HG03025 (cell line): Measurements from ENCODE around the gene THSD7A.

ENCODE experiments used
- ATAC-seq: cut with Tn5 transposase; IDR thresholded peaks from one replicate; pipeline ENCODE4 v1.9.1; 2021; ENCODE audit warnings: mild to moderate bottlenecking, moderate library complexity; ENCODE audit not compliant: unreplicated experiment, low FRiP score

THSD7A gene

DNA sequence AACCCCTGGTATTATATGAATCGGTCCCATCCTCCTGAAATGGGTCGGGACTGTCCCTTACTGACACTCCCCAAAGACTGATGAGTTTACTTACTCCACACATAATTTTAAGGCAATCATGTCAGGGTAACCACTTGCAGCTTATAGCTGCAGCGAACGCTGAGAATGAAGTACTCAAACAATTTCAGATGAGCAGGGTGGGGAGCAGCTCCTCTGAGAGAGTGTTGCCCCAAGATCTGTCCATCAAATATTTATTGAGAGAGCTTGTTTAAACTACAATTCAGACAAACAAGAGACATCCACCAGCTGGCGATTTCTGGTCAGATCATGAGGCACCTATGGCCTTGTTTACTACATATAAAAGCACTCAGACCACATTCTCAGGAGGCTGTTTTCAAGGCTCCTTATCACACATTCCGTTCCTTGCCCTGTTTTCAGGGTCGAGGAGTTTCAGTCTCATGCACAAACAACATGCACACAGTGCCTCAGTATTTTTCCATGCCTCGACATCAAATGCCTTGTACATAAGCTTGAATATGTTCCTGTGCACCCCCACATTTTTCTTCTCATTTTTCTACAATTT lies 80.1 kb downstream of the THSD7A start:
- ATAC-seq: no peak

DNA sequence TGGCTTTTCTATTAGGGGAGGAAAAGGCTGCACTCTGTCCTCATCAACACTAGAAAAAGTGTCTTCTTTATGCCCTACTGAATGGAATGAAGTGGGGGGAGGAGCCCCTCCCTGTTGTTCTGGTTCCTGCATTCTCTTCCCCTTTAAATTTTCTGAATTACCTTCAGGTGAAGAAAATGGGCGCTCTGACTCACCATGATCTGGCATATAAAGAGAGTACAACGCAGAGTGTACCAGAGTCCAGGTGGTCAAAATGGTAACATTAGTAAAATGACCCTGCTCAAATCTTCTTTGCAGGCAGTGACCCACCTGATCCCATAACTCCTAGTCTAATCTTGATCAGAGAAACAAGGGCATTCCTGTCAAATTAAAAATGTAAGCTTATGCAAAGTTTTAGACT lies 80.7 kb downstream of the THSD7A start:
- ATAC-seq: no peak

DNA sequence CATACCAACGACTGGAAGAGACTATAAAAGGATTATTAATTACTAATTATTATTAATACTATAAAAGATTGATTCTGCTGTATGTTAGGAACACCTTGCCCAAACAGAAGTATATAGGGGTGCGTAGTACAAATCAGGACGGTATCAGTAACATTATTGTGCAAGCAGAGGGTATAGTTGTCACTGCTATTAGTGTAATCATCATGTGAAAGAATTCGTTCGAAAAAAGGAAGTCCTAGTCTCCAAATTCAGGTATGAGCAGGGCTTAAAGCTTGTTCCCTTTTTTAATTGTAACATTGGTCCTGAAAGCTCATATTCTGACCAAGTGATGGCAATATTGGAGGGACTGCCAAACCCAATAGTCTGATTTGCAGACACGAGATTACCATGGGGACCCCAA lies 81.8 kb downstream of the THSD7A start:
- ATAC-seq: no peak

DNA sequence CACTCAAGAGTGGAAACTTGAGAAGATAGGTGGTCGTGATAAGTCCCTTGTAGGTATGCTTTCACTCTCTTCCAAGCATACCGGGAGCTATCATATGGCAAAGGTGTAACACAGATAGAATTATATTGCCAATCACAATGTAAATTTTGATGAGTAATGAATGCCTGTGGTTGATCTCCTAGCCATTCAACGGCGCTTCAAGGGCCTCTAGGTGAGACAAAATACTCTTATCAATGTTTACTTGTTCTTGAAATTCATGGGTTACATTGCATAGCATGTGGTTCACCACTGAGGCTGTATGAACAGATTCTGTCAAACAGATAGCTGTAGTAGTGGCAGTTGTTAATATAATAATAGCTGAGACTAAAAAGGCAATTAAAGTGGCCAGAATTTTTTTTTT lies 82.4 kb downstream of the THSD7A start:
- no peak for ATAC-seq

DNA sequence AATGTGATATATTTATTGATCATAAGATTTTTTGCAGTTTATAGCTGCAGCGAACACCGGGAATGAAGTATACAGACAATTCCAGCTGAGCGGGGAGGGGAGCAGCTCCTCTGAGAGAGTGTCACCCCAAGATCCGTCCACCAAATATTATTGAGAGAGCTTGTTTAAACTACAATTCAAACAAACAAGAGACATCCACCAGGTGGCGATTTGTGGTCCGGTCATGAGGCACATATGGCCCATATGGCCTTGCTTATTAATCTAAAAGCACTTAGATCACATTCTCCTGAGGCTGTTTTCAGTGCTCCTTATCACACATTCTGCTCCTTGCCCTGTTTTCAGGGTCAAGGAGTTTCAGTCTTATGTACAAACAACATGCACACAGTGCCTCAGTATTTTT lies 83.1 kb downstream of the THSD7A start:
- no peak for ATAC-seq

DNA sequence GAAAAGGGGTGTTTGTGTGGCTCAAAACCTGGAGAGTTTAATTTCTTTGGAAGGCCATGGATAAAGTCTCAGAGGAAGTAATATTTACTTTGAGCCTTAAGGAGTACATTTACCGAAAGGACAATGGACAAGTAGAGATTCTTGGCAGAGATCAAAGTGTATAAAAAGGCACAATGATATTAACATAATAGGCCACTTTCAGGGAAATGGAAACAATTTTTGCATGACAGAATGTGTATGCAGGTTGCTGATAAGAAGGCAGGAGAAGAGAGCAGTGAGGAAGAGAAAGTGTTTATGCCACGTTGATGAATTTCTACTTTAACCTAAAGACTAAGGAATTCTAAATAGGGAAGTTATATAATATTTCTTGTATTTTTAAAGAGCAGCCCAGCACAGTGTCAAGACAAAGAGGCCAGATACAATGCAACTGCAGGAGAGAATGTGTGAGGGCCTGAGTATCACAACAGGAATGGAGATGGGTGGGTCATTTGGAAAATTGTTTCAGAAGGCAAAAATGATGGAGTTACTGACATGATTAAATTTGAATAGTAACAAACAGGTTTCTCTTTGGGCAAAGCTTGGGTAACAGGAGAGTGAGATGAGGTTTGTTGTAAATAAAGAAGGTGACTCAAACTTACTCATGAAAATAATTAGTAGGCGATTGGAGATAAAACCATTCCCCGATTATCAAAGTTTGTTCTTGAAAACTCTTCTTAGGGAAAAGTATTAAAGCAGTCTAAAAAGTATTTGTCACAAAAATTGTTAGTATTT lies 84.1 kb downstream of the THSD7A start:
- ATAC-seq: no peak

DNA sequence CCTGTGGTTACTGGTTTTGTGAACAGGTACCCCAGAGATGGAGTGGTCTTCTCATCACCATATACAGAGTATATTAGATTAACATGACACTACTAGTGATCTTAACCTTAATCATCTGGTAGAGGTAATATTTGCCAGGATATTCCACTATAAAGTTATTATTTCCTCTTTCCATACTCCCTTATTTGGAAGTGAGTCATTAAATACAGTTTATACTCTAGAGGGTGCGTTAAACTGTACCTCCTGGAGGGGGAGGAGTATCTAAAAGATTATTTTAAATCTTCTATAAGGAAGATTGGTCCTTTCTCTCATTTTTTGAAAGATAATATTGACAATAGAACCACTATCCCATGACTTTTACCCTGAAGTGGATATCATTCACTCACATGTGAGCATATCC lies 85.4 kb downstream of the THSD7A start:
- ATAC-seq: no peak

DNA sequence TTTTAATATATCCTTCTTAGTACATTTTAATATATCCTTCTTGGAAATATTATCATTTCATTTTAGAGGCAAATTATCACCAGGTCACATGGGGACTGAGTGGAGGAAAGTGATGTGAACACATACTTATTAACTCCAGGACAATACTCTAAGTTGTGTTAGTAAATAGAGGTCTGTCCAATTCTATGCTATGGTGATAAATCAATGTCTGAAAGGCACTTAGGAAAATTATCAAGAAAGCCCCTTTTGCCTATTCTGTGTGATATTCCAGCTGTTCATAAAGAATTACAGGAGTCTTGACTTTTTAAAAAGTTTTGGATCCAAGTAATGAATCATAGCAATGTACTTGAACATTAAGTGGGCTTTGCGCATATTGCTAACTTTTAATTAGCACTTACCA lies 88.5 kb downstream of the THSD7A start:
- ATAC-seq: no peak

DNA sequence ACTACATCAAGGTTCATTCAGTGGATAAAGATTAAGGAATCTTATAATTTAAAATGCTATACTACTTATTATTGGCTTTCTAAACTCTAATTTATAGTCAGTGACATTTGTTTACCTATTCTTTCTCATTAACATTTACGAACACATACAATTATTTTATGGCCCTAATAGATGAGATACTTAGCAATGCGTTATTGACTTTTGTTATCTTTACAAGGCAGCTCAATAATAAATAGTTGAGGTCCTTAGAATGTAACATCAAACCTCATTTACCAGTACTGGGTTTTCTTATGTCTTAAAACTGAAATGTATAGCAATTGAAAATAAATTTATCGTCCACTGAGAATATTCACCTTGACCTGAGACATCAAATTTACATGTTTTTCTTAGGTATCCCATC lies 89.0 kb downstream of the THSD7A start:
- no peak for ATAC-seq

DNA sequence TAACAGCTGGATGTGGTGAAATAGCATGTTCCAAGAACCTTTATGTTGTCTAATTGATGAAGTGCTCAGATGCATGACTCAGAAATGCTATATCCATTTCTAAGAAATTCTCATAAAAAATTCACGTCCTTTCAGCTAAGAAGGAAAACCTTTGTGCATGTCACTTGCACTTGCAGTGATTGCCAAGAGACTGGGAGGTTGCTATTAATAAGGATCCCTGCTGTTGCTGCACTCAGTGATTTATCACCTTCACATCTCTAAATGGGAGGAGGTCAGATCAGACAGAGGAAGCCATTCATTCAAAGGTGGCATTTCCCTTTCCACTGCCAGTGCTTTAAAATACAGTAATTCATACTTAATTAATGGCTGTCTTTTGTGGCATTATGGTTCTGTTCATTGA lies 89.5 kb downstream of the THSD7A start:
- no peak for ATAC-seq

DNA sequence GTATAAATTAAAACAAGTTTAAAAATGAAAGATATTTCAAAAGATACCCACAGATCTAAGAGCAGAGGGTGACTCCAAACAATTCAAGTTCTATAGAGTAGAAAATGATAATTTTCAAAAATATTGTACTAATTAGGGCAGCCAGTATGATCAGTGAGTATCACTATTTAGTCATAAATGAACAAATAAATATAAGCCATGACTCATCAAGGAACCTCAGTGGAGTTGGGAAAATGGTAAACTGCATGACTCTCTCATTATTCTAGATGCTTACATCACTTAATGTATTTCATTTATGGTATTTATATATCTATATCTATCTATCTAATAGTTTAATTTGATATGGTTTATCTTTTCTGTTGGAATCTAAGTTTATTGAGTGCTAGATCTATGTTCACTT lies 94.3 kb downstream of the THSD7A start:
- no peak for ATAC-seq

DNA sequence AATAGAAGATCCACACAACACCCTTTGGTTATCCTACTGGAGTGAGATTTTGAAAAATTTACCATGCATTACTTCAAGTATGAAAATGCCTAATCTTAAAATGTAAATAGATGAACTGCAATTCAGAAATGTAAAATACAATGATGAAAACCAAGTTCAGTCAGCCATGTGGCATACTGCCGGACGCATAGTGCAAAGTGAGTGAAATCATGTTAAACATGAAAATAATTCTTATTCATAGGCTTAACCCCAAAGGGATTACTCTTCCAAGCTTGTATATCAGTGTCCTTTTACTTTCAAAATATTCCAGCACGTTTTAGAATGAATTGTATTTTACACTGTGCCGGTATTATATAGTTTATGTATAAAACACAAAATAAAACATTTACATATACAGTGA lies 99.8 kb downstream of the THSD7A start:
- ATAC-seq: no peak

DNA sequence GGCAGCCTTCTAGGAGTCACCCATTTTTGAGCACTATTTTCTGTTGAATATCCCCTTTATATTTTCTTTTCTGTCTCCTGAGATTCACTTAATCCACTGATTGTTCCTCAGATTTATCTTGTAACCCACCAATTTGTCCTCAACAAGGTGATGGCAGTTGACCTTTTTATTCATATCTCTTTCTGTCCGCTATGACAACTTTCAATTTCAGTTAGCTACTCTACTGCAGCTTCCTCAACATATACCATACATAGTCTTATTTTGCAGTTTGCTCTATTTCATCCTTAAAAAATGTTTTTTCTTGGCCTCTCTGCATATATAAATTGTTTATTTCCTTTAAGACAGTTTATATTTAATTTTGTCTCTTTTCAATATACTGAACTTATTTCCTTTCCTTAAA lies 101.3 kb downstream of the THSD7A start:
- no peak for ATAC-seq

DNA sequence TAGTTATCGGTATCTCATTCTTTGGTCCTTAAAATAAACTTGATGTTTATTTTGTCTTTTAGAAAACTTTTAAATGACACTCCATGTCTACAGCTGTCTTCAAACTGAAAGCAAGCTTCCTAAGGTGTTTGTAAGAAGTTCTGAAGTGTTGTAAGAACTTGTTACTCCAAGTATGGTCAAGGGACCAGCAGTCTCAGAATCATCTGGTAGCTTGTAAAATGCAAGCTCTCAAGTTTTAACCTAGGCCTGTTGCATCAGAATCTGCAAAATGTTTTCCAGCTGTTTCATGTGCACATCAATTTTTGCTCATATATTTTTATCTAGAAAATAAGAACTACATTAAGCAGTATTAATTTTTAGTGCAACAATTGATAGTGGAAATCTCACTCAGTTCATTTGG lies 104.1 kb downstream of the THSD7A start:
- no peak for ATAC-seq

DNA sequence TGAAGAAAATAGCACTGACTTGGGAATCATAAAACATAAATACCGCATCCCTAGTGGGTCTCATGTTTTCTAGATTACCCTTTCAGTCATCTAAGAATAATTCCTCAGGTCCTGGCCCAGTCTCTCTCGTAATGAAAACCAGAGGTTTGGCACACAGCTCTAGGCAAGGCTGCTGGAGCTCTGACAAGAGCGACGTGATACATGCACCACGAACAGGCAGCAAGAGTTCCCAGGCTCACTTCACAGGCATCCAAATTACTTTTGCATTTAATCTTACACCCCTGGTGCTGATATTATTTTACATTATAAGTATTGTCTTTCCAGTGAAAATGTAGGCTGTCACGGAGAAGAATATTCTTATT lies 105.2 kb downstream of the THSD7A start:
- no peak for ATAC-seq

DNA sequence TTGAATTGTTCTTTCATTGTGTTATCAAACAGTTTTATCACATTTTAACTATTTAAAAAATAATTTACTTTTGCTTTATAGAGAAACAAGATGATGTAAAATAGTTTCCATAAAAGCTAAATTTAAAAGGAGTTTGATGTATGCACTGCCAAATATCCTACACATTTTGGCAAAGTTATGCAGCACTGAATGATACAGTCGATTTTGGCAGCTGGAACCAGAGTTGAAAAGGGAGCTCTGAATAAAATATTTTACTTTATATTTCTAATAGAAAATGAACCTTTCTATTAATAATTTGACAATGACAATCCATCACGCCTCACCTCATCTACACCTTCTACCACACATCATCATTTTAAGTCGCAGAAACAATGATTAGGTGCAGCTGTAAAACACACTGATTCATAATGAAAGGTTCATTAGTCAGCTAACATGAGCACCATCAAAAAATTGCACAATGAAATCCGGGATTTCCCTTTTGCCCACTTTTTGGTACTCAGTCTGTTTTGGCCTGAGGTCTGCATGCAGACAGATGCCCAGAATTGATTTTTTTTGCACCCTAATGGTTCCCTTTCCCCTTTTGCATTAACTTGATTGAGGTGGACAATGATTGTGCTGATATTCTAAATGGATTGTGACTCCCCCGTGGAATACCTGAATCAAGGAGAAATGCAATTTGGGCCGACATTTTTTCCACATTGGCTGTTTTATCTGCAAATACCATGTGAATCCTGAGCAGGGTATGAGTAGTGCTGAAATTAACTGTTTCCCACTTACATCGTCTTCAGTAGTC lies 105.8 kb downstream of the THSD7A start:
- ATAC-seq: no peak

DNA sequence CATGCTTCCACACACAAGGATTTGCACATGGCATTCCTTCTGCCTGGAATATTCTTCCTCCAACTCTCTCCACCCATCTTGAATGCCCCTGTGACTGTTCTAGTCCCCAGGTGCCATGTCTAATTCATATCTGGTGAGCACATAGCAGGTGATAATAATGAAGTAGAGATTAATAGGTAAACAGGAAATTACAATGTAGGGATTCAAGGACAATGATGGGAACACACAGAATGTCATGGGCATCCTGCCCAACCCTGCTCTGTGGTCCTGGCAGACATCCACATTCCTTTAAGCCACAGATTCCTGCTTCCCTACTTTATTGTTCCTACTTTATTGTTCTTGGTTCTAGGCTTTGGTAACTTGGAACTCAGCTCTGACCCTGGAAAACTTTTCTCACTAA lies 115.8 kb downstream of the THSD7A start:
- ATAC-seq: no peak

DNA sequence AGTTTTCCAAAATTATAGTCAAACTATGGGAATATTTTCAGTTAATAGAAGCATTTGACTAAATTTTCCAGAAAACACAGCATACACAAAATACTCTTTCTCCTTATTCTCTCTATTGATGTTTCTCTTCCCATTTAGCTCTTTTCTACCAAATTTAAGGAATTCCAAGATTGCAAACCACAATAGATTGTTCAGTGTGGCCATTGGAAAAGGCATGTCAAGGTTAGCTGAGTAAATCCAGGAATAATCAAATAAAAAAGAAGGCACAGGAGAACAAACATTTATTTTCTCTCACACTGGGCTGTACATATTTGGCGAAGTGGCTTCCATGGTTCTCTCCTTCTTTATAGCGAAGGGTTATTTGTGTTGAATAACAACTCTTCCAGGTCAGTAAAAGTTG lies 117.3 kb downstream of the THSD7A start:
- no peak for ATAC-seq

DNA sequence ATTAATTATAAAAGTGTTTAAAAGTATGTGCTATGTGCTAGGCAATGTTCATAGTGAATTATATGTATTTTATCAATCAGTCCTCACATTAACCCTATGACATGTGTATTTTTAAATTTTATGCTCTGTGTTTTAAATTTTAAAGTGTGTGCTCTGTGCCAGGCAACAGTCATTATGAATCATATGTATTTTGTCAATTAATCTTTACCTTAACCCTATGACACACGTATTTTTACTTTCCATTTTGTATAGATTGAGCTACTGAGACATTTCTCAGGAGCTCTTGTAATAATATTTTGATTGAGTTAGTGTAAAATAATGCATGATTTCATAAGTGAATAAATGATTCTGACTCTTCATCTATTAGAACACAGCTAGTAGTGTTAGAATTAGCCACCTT lies 117.8 kb downstream of the THSD7A start:
- ATAC-seq: no peak

DNA sequence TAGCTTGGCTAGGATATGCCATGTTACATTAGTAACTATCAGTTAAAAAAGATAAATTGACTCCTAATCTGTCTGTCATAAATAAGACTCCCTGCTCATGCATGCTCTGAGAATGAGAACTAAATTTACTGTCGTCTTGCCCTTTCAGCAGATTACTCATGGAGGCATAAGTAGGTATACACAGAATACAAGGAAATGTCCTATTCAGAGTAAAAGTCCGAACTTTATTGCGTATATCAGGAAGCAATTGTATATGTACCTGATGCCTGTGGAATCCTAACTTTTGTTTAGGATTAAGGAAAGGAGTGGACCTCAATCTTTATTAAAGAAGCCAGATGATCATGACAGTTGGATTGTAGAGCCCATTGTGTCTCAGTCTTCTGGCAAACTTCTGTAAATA lies 118.6 kb downstream of the THSD7A start:
- no peak for ATAC-seq

DNA sequence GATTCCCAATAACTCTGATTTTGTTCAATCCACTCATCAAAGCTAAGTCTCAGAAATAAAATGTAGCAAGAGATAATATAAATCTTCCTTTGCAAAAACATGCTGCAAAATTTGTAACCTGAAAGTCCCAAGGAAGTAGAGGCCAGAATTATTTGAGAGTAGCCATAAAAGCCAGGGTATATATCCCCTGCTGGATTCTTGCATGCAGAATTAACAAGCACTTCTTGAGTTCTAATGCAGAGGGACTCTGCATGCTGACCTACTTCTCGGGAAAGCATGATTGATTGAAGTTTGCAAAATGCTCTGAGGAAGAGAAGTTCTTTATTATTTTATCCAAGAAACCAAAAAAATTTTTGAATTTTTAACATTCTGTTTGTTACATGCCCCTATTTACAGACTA lies 121.6 kb downstream of the THSD7A start:
- ATAC-seq: no peak

DNA sequence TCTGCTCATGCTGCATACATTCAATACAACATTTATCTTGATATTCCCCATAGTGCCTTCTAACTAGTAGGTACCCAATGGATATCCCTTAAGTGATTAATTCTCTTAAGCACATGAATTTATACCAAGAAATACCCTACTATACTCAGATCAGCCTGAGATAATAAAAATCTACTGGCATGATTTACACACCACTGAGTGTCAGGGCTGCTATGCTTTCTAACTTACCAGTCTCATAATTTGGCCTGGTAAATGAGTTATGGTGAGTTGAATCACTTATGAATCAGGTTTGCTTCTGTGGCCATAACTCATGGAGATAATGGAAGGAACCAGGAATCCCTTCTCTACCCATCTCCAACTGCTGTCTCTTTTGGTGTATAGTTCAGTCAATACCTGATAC lies 122.8 kb downstream of the THSD7A start:
- ATAC-seq: no peak
